ES-I3 (cell line): ENCODE data around the gene CMBL.
"Not testable (repeated sequence)": the region's sequence is repeated elsewhere in the genome, so short reads cannot be mapped to it uniquely, and the experiment has no call there.

ENCODE experiments used
- H3K36me3 ChIP-seq: 2 replicates; pipeline ENCODE4 v1.6.1; 2013; ENCODE audit warnings: mild to moderate bottlenecking, low read length, control low read depth, moderate library complexity; ENCODE audit not compliant: insufficient read depth
- H3K4me1 ChIP-seq: 2 replicates; pipeline ENCODE4 v1.6.1; 2013; ENCODE audit warnings: mild to moderate bottlenecking, control low read depth, low read length; ENCODE audit not compliant: insufficient read depth
- H3K9ac ChIP-seq: 2 replicates; pipeline ENCODE4 v1.6.1; 2013; ENCODE audit warnings: low read depth, mild to moderate bottlenecking, low read length, moderate library complexity
- H3K9me3 ChIP-seq: 2 replicates; pipeline ENCODE4 v1.6.1; 2013; ENCODE audit warnings: mild to moderate bottlenecking, low read length, moderate library complexity; ENCODE audit not compliant: control insufficient read depth, insufficient read depth

CMBL gene

GRCh38 chr5:10307206-10308148 is at the start of gene CMBL:
Gene CMBL, minus strand, starts transcription at chr5:10307902. Its CDS starts 17,140 bp downstream, at chr5:10290762.
- Histone ChIP-seq H3K4me1 (peaks cover 14% of the 10 kb centered on the region), H3K9ac (peak within 1 kb of the TSS; percentile 68), H3K36me3 (no peaks in the 10 kb centered on the region), H3K9me3 (no peaks in the 10 kb centered on the region)

DNA sequence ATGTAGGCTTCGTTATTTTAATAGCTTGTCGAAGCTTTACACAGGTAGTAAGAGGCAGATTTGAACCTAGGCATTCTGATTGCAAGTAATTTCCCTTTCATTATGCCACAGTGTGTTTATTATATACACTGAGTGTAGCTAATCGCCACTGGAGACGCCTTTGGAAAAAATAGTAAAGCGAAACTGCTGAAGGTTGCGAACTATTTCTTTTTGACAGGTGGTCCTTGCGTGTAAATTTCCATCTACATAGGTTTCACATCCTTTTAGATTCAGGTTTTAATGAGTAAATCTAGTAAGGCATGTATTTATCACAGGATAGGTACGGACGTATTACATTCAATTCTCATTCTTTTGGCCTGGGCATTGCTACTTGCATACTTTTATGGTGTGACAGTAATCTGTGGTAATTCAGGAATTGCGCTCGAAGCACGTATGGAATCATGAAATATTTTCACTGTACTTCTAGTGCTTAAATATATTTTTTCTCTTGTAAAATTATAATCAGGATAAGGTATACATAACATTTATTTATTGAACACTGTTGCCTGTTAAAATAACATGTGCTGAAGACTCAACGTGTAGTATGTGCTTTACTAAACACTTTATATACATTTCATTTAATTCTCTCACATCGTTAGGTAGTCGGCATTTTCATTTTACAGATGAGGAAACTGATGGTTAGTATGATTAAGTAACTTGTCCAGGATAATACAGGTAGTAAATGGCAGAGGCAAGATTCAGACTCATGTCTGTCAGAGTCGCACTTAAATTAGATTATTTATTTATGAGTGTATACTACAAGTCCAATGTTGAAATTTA is 47.6 kb upstream of the CMBL start:
- H3K36me3 ChIP-seq, result no peaks in the 10 kb centered on the region
- H3K4me1 ChIP-seq, result peaks cover 18% of the 10 kb centered on the region
- H3K9me3 ChIP-seq, result no peaks in the 10 kb centered on the region
- peak overlapping the region; percentile 99; the same call in 1 of the 2 replicates for H3K9ac ChIP-seq

DNA sequence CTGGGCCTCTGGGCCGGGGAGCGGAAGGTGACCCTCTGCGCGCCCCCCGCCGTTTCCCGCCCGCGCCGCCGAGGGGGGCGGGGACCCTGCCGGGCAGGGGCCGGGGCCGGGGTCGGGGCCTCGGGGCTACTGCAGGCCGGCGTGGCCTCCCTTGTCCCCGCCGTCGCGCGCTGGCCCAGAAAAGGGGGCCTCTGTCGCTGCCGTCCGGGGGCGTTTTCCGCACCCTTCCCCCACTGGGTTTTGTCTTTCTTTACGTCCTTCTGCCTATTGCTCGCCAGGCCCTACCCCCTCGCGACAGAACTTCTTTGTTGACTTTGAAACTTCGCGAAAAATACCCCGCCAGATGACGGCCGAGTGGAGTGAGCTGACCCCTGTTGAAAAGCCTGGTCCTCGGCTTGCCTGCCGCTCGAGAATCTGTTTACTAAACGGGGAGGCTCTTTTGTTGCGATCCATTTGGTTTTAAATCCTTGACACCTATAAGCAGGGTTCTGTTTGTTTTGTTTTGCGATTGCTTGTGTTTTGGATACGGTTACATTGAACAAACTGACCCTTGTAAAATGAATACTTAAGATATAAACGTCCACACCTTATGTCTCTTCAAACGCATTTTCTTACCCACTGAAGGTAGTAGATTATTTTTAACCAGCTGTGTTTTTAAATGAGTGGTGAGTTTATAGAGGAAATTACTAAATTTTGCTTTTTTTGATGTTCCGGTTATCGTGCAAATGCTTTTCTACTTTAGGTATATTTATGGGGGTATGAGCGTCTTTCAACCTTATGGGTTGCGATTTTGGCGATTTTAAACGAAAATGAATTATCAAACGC is 46.6 kb upstream of the CMBL start:
- H3K36me3 ChIP-seq, result no peaks in the 10 kb centered on the region
- peak overlapping the region; percentile 99 for H3K9ac ChIP-seq
- H3K4me1 ChIP-seq, result peaks cover 18% of the 10 kb centered on the region

DNA sequence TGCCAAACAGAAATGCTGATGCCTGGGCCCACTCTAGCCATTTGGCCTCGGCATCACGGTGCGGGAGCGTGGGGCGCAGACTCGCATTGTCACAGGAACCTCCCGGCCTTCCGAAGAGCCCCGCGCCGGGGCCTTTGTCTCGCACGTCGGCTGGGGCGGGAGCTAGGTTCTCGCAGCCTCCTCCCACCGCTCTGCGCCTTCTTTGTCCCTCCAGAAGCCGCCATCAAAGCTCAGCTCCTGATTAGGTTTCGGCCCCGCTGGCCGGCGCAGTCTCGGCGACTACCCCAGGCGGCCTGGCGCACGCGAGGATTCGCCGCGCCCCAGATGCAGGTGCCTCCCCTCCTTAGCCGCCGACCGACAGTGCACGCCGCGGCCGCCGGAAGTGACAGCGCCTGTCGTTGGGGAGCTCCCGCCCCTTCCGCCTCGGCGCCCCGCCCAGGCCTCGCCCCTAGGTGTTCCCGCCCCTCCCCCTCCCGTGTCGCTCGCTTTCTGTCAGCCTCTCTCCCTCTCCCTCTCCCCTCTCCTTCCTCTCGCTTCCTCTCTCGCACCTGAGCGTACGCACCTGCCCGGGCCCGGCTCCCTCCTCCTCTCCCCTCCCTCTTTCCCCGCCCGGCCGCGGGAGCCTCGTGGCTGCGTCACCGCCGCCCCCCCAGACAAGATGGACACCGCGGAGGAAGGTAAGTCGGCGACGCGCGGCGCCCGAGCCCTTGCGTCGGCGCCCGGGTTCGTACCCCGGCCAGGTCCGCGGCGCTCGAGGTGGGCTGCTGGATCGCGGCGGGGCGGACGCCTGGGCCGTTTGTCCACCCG is 45.7 kb upstream of the CMBL start, which contains the start of gene MARCHF6:
Gene MARCHF6, plus strand, starts transcription at position 455 of the 807 bp plus-strand sequence. Its CDS starts 204 bp downstream, at position 659.
- Histone ChIP-seq H3K36me3 (no peaks in the 10 kb centered on the region), H3K9ac (peak within 1 kb of the TSS; percentile 99), H3K9me3 (no peaks in the 10 kb centered on the region), H3K4me1 (peaks cover 18% of the 10 kb centered on the region)

More for the DNA sequence above, 46.6 kb upstream of the CMBL start:
- no peaks in the 10 kb centered on the region for H3K9me3 ChIP-seq

- H3K36me3 ChIP-seq, result no peaks in the 10 kb centered on the region
- peak overlapping the region; percentile 99 for H3K9ac ChIP-seq
- peaks cover 17% of the 10 kb centered on the region for H3K4me1 ChIP-seq
- no peaks in the 10 kb centered on the region for H3K9me3 ChIP-seq
Observed at GRCh38 chr5:10352430-10353240, 44.9 kb upstream of the CMBL start.

DNA sequence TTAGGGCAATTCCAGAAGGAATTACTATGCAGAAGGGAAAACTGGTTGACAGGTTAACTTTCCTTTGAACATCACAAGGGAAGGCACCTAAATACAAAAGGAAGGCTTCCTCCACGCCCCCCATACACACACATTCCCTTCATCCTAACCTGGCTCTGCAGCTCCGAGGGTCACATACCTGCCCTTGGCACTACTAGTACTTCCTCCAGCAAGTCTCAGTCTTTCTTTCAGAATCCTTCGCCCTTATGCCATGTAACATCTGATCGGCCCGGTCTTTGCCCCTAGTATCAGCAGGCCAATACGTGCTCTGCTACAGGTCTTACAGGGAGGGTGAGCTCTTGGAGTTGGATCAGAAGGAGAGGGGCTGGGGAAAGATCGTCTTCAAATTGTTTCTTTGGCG is 44.2 kb upstream of the CMBL start:
- Histone ChIP-seq H3K9ac (peak overlapping the region; percentile 99; the same call in 1 of the 2 replicates), H3K9me3 (no peaks in the 10 kb centered on the region), H3K4me1 (peaks cover 14% of the 10 kb centered on the region)

GRCh38 chr5:10351199-10351905 is 43.6 kb upstream of the CMBL start:
- peaks cover 14% of the 10 kb centered on the region for H3K4me1 ChIP-seq
- H3K36me3 ChIP-seq, result no peaks in the 10 kb centered on the region
- no peak overlapping the region; the same call in 1 of the 2 replicates for H3K9ac ChIP-seq
- H3K9me3 ChIP-seq, result no peaks in the 10 kb centered on the region

More for the DNA sequence above, 44.2 kb upstream of the CMBL start:
- H3K36me3 ChIP-seq, result no peaks in the 10 kb centered on the region

GRCh38 chr5:10348258-10348657 is 40.6 kb upstream of the CMBL start:
- Histone ChIP-seq H3K9me3 (no peaks in the 10 kb centered on the region), H3K4me1 (peaks cover 9% of the 10 kb centered on the region; the same call in 1 of the 2 replicates), H3K36me3 (no peaks in the 10 kb centered on the region), H3K9ac (no peak overlapping the region)

- H3K9ac ChIP-seq, H3K36me3 ChIP-seq, H3K9me3 ChIP-seq, H3K4me1 ChIP-seq: not testable (repeated sequence)
Observed at GRCh38 chr5:10344461-10345106, 36.9 kb upstream of the CMBL start.

GRCh38 chr5:10343486-10343885 is 35.8 kb upstream of the CMBL start:
- Histone ChIP-seq H3K9ac (no peak overlapping the region), H3K9me3 (no peaks in the 10 kb centered on the region), H3K36me3 (no peaks in the 10 kb centered on the region), H3K4me1 (peaks cover 4% of the 10 kb centered on the region)

DNA sequence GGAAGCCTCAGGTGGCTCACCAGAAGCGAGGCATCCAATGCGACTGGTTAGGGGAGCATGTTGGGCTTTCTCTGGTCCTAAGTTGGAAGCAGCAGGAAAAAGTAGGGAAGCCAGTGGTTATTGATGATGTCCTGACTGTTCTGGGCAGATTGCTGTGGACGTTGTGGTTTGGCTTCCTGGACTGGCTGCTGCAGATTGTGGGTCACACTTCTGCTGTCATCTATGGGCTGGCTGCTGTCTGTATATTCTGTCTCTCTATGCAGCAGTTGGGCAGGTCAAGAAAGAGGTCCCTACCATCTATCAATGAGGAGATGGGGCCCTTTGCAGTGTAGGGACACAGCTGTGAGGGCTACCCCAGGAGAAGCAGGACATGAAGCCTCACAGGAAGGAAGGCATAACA is 32.3 kb upstream of the CMBL start:
- no peaks in the 10 kb centered on the region for H3K36me3 ChIP-seq
- H3K9me3 ChIP-seq, result no peaks in the 10 kb centered on the region
- no peak overlapping the region for H3K9ac ChIP-seq
- H3K4me1 ChIP-seq, result peaks cover 4% of the 10 kb centered on the region
